Duodenal mucosa (tissue), 2 donors: ENCODE data around the gene SIX1.

Experiments
- H3K27ac ChIP-seq: one replicate; pipeline ENCODE4 v1.7.0; 2013; ENCODE audit warnings: low read depth, low read length
- H3K27me3 ChIP-seq, 2 donors: one replicate each; pipeline ENCODE4 v1.7.0; 2013; ENCODE audit warnings: low read length in 2 of 2, control low read depth in 1 of 2; ENCODE audit not compliant: insufficient read depth in 2 of 2, control insufficient read depth in 1 of 2
- H3K36me3 ChIP-seq, 2 donors: one replicate each; pipeline ENCODE4 v1.7.0; 2013; ENCODE audit warnings: low read length in 2 of 2, control low read depth in 1 of 2; ENCODE audit not compliant: insufficient read depth in 2 of 2, control insufficient read depth in 1 of 2
- H3K4me1 ChIP-seq, 2 donors: one replicate each; pipeline ENCODE4 v1.7.0; 2013; ENCODE audit warnings: low read length in 2 of 2, control low read depth in 1 of 2; ENCODE audit not compliant: insufficient read depth in 2 of 2, control insufficient read depth in 1 of 2
- H3K4me3 ChIP-seq, 2 donors: one replicate each; pipeline ENCODE4 v1.7.0; 2013; ENCODE audit warnings: low read length in 2 of 2, low read depth in 1 of 2
- H3K9ac ChIP-seq, 2 donors: one replicate each; pipeline ENCODE4 v1.7.0; 2013; ENCODE audit warnings: low read length in 2 of 2, low read depth in 1 of 2
- H3K9me3 ChIP-seq, 2 donors: one replicate each; pipeline ENCODE4 v1.7.0; 2013; ENCODE audit warnings: low read length in 2 of 2, control low read depth in 1 of 2; ENCODE audit not compliant: control insufficient read depth in 1 of 2

The SIX1 gene

DNA sequence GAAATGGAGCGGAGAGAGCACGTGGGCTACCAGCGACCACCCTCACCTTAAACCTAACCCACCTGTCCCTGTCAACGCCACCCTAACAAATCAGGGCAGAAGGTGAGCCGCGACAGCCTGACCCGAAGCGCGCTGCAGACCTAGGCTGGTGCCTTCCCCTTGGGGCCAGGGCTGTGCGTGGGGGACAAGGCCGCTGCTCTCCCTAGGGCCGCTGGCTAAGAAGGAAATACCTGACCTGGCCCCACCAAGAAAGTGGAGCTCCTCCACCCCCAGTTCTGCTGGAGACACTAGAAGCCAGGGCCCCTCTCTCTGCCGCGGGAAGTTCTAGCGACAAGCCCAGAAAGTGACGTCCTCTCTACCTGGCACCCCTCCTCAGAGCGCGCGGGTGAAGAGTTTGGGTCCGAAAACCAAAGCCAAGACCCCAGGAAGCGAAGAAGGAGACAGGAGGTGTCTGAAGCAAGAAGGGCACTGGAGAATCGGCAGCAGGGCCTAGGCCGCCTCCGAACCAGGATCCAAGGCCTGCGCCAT lies 7.5 kb downstream of the SIX1 start:
- no peak overlapping the region for H3K9ac ChIP-seq
- peaks cover 2 to 4% of the 10 kb centered on the region in 2 donors for H3K4me1 ChIP-seq
- H3K4me3 ChIP-seq, result no peak overlapping the region
- no peak overlapping the region for H3K27ac ChIP-seq
- peaks cover 90 to 99% of the 10 kb centered on the region in 2 donors for H3K27me3 ChIP-seq
- no peaks in the 10 kb centered on the region for H3K9me3 ChIP-seq
- no peaks in the 10 kb centered on the region for H3K36me3 ChIP-seq

DNA sequence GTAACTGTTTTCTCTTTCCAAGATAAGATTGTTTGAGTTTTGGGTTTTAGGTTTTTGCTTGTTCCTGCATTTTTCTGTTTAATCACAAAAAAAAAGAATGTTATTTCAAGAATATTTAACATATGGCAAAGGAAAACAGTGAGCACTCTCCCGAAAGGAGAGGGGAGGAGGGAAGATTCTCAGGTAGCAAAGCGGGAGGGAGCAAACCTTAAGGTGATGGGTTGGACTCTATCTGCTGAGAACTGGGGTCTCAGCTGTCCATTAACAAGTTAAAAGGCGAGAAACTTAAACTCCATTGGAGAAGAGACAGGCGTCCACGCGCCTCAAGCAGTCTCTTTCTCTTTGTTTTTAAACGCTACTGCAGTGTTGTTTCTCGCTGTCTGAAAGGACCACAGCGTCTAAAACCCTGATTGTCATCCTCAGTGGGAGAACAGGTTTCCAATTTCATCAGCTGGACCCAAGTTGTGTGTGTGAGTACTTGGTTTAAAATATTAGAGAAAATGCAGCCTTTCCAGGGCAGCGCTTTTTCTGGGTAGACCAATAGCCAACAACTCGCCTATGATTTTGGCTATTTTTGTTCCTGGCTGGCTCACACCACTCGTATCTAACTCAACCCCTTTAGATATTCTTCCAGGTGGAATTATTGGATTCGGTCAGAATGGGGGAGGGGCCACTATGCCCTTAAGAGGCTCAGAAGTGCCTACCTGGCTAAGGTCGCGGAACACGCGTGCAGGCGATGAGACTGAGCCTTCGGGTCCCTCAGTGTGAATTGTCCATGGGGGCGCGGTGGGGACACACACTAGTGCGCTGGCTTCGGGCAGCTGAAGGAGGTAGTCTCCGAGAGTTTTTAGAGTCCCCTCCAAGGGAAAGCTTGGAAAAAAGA lies 8.2 kb downstream of the SIX1 start:
- Histone ChIP-seq H3K27me3 (peaks cover 88 to 99% of the 10 kb centered on the region in 2 donors), H3K4me1 (peaks cover 0 to 3% of the 10 kb centered on the region in 2 donors), H3K9me3 (no peaks in the 10 kb centered on the region), H3K27ac (no peak overlapping the region), H3K36me3 (no peaks in the 10 kb centered on the region), H3K9ac (no peak overlapping the region), H3K4me3 (no peak overlapping the region)

DNA sequence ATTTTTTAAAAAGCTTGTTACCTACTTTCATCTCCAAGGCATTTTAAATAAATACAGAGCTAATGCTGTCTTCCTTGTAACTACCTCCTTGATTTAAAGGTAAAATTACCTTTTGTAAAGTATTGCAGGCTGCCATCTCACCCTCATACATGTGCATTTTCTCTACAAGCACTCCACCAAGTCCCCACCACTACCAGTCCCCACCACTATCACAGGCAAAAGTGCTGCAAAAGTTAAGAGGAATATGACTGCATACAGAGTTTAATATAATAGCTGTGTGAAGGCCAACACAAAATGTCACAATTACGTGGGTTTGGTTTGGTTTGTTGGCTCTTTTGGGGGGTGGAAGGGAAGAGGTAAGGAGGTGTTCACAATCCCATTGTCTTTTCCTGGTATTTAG lies 9.6 kb downstream of the SIX1 start:
- H3K27ac ChIP-seq, result no peak overlapping the region
- no peaks in the 10 kb centered on the region for H3K36me3 ChIP-seq
- H3K9me3 ChIP-seq, result no peaks in the 10 kb centered on the region
- peaks cover 0 to 3% of the 10 kb centered on the region in 2 donors for H3K4me1 ChIP-seq
- no peak overlapping the region for H3K4me3 ChIP-seq
- peaks cover 83 to 90% of the 10 kb centered on the region in 2 donors for H3K27me3 ChIP-seq
- H3K9ac ChIP-seq, result no peak overlapping the region

GRCh38 chr14:60637479-60638315 lies 11.6 kb downstream of the SIX1 start:
- Histone ChIP-seq H3K4me1 (no peaks in the 10 kb centered on the region), H3K27me3 (peaks cover 67 to 71% of the 10 kb centered on the region in 2 donors), H3K9me3 (no peaks in the 10 kb centered on the region), H3K36me3 (no peaks in the 10 kb centered on the region), H3K27ac (no peak overlapping the region), H3K4me3 (peak overlapping the region; percentile 13 to 30), H3K9ac (no peak overlapping the region)

DNA sequence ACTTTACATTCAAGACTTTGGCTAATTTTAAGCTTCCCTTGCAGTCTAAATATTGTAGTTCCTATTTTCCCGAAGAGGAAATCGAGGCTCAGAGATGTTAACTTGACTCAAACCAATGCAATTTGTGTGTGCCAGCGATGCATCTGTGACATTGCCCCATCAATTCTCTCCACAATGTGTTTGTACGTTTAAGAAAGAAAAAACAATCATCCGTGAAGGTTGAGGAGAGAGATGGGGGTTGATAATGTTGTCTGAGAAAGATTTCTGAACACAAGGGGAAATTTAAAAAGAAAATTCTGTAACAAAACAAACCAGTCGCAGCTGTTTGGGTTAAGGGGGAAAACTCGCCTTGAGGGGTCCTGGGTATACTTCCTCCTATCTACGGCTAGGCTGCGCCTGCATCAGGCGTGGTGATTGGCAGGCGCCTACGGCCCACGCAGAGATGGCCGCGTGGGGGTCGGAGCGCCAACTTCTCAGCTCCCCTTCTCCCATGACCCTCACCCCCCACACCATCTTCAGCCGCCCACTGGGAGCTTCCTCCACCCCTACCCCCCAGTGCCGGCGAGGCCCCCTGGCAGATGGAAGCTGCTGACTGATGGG lies 12.3 kb downstream of the SIX1 start:
- Histone ChIP-seq H3K9ac (no peak overlapping the region), H3K4me1 (no peaks in the 10 kb centered on the region), H3K27me3 (peaks cover 59 to 68% of the 10 kb centered on the region in 2 donors), H3K36me3 (no peaks in the 10 kb centered on the region), H3K4me3 (no peak overlapping the region), H3K27ac (no peak overlapping the region), H3K9me3 (no peaks in the 10 kb centered on the region)

DNA sequence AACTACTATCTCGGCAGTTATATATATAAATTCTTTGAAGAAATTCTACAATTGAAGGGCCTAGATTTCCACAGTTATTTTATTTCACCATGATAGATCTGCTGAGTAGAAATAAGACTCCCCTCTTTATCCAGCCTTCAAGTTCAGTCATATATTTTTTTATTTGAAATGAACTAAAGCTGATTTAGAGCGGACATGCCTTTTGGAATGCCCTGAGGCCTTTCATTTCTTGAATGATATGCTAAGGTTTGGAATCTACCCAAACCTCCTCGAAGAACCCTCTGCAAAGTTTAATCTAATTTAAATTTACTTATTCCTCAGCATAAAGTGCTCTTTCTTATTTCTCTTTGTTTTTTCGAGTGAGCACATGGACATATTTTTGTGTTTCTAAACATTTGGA lies 15.1 kb downstream of the SIX1 start:
- H3K27ac ChIP-seq, result no peak overlapping the region
- H3K4me3 ChIP-seq, result no peak overlapping the region
- no peaks in the 10 kb centered on the region for H3K4me1 ChIP-seq
- H3K9me3 ChIP-seq, result no peaks in the 10 kb centered on the region
- no peak overlapping the region for H3K9ac ChIP-seq
- peaks cover 35 to 40% of the 10 kb centered on the region in 2 donors for H3K27me3 ChIP-seq
- no peaks in the 10 kb centered on the region for H3K36me3 ChIP-seq

DNA sequence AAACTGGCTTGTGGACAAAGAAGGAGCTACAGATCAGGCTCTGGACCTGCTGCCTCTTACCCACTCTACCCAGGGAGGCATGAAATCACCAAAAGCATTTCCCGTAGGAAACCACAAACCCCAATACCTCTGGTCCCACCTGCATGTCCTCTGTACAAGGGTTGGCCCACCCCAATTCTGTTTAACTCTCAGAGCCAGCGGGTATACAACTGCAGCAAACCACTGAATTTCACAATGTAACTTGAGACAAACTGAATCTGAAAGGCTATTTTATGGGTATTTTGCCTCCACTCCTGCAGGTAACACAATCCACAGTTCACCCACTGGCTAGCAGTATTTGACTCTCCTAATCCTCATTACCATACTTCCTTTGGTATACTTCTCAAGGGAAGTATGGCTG lies 16.5 kb downstream of the SIX1 start:
- H3K9ac ChIP-seq, result no peak overlapping the region
- no peak overlapping the region for H3K4me3 ChIP-seq
- no peak overlapping the region for H3K27ac ChIP-seq
- no peaks in the 10 kb centered on the region for H3K36me3 ChIP-seq
- H3K4me1 ChIP-seq, result no peaks in the 10 kb centered on the region
- H3K9me3 ChIP-seq, result no peaks in the 10 kb centered on the region
- peaks cover 22 to 27% of the 10 kb centered on the region in 2 donors for H3K27me3 ChIP-seq

DNA sequence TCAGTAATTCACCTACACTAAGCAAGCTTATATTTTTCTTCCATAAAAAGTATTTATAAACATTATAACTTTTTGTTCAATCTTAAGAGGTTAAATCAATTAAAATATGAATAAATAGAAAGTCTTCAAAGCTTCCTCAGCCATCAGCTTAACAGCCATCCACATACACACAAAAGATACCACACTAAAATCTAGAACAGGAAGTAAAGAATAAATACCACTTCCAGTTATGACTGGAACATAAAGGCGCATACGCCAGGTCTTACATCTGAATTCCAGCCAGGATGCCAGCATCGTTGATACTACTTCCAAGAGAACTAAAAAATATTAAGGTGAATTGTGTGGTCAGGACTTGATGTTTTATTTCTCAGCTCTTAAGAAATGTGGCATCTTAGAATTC lies 17.0 kb downstream of the SIX1 start:
- Histone ChIP-seq H3K36me3 (no peaks in the 10 kb centered on the region), H3K9ac (no peak overlapping the region), H3K27me3 (peaks cover 17 to 22% of the 10 kb centered on the region in 2 donors), H3K4me3 (no peak overlapping the region), H3K9me3 (no peaks in the 10 kb centered on the region), H3K4me1 (no peaks in the 10 kb centered on the region), H3K27ac (no peak overlapping the region)

DNA sequence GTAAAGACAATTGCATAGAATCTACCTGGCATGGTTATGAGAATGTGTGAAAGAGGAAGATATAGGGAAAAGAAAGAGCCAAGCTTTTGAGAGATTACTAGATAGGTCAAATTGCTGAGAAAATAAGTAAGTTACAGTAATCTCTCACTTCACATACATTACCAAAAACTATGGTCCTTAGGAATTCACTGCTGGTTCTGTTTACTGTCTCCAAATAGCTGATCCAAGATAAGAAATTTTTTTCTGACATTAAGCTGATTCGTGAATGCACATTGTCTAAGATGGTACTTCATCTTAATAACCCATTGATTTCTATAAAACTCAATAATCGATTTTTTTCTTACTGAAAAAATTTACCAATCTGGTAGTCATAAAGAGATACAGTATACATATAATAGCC lies 17.4 kb downstream of the SIX1 start:
- H3K27ac ChIP-seq, result no peak overlapping the region
- no peak overlapping the region for H3K9ac ChIP-seq
- H3K4me1 ChIP-seq, result no peaks in the 10 kb centered on the region
- H3K4me3 ChIP-seq, result no peak overlapping the region
- no peaks in the 10 kb centered on the region for H3K9me3 ChIP-seq
- H3K27me3 ChIP-seq, result peaks cover 13 to 18% of the 10 kb centered on the region in 2 donors
- no peaks in the 10 kb centered on the region for H3K36me3 ChIP-seq
